ENCODE measurements around the gene STAU1.

- TF ChIP-seq POLR2A (IDR thresholded peaks at IDR 0.05) = no peak
- TF ChIP-seq, protein P1, sequence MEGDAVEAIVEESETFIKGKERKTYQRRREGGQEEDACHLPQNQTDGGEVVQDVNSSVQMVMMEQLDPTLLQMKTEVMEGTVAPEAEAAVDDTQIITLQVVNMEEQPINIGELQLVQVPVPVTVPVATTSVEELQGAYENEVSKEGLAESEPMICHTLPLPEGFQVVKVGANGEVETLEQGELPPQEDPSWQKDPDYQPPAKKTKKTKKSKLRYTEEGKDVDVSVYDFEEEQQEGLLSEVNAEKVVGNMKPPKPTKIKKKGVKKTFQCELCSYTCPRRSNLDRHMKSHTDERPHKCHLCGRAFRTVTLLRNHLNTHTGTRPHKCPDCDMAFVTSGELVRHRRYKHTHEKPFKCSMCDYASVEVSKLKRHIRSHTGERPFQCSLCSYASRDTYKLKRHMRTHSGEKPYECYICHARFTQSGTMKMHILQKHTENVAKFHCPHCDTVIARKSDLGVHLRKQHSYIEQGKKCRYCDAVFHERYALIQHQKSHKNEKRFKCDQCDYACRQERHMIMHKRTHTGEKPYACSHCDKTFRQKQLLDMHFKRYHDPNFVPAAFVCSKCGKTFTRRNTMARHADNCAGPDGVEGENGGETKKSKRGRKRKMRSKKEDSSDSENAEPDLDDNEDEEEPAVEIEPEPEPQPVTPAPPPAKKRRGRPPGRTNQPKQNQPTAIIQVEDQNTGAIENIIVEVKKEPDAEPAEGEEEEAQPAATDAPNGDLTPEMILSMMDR (IDR thresholded peaks at IDR 0.05) = no peak
These were observed 85.1 kb downstream of the STAU1 start for GRCh38 chr20:49103019-49103418.
